ENCODE measurements around the gene PPARG. TPM values are rescaled to one million over a fixed set of nuclear protein-coding genes. Genes with fewer than 3 reads are reported as not detected.

PPARG gene
- total and polyA plus RNA-seq, 2 donors (not counting 3 experiments of a cell fraction or from before 2014, with no cell fraction given), result 0.15 to 1.3 TPM

DNA sequence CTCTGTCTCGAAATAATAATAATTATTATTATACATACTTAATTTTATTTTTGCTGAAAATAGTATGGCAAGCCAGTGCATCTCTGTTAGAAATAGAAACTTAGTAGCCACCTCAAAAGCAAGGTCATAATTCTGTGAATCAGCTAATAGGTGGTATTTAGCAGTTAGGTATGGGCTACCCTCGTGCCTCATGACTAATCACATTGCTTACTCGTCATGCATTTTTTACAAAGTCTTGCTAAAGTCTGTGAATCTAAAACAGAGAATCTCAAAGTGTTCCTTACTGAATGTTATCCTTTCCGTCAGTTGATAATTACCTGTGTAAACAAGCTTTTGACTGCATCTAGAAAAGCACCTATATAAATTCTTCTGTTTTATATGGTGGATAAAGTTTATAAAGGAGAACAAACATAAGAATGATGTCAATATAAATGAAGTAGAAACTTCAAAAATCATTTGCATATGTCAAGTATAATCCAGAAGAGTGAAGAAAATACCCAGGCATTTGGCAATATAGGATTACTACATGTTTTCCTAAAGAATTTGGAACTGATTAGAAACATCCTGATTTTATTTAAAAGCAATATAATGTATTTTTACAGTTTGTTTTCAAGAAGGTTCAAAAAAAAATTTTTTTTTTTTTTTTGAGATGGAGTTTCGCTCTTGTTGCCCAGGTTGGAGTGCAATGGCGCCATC, 6.2 kb downstream of the PPARG start:
- Histone ChIP-seq H4K20me1 (replicated peaks; ENCODE audit: control insufficient read depth, extremely low read depth, insufficient read depth, low read length) (no peaks in the 10 kb centered on the region), H3K4me3 (replicated peaks in 1 of 3; ENCODE audit: insufficient read depth in 1 of 3, low read depth in 1 of 3, low read length in 3 of 3) (no peak overlapping the region), H3K27me3 (ENCODE audit: control insufficient read depth in 2 of 2, insufficient read depth in 2 of 2, low read length in 2 of 2) (peaks cover 3 to 4% of the 10 kb centered on the region in 2 experiments), H3K4me2 (ENCODE audit: insufficient read depth, low read length) (no peak overlapping the region), H3K9me1 (replicated peaks; ENCODE audit: control insufficient read depth, extremely low read depth, insufficient read depth, low read length) (no peaks in the 10 kb centered on the region), H2AFZ (ENCODE audit: low read depth, low read length) (no peak overlapping the region), H3K27ac (ENCODE audit: insufficient read depth, low read depth, low read length) (no peak overlapping the region), H3K79me2 (ENCODE audit: control insufficient read depth, insufficient read depth, low read length) (no peaks in the 10 kb centered on the region), H3K9ac (replicated peaks; ENCODE audit: extremely low read depth, insufficient read depth, low read length) (no peak overlapping the region), H3K36me3 (ENCODE audit: control insufficient read depth in 2 of 2, extremely low read depth in 1 of 2, insufficient read depth in 2 of 2, low read length in 2 of 2) (no peaks in the 10 kb centered on the region), H3K4me1 (ENCODE audit: control insufficient read depth, extremely low read depth, insufficient read depth, low read length) (no peaks in the 10 kb centered on the region), H3K9me3 (replicated peaks; ENCODE audit: control insufficient read depth, insufficient read depth, low read length) (no peaks in the 10 kb centered on the region)
- ChIA-PET CTCF (interaction anchor here (1.2 to 1.5 kb wide), 3 partner anchors 157 to 425 kb away, joined by 3 read pairs; no protein-coding TSS in a partner anchor), POLR2A (no interaction called here)
- BruUV-seq (replicated peaks), result no TSS peak
- no peak for FAIRE-seq
- DNase-seq (ENCODE audit: low read depth, low spot score), result no peak
- intact Hi-C loops (cut with micrococcal nuclease), result loop anchor here (5.0 kb wide), 1 partner anchor 158 kb away; no protein-coding TSS in a partner anchor
- dilution Hi-C loops (cut with MboI; ENCODE audit: extremely low pct_ligation_motif_present, low sequenced_read_pairs), result no loop called here
- TF ChIP-seq, protein P1, sequence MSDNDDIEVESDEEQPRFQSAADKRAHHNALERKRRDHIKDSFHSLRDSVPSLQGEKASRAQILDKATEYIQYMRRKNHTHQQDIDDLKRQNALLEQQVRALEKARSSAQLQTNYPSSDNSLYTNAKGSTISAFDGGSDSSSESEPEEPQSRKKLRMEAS (IDR thresholded peaks at IDR 0.05; ENCODE audit: insufficient read depth, insufficient read length), result no peak
- no peak for TF ChIP-seq EZH2 (IDR thresholded peaks at IDR 0.05; ENCODE audit: borderline replicate concordance, low read depth, low read length, severe bottlenecking)
- no peak for TF ChIP-seq FOS (IDR thresholded peaks at IDR 0.05; ENCODE audit: borderline replicate concordance, insufficient read depth, low read length)
- TF ChIP-seq JUN (IDR thresholded peaks at IDR 0.05; ENCODE audit: borderline replicate concordance, insufficient read depth, insufficient read length, low read depth), result no peak
- no peak for TF ChIP-seq MYC (IDR thresholded peaks at IDR 0.05; ENCODE audit: low read depth, low read length)
- TF ChIP-seq GATA2 (IDR thresholded peaks at IDR 0.05; ENCODE audit: insufficient read depth, insufficient read length, low read depth, low read length), result no peak
- no peak for TF ChIP-seq POLR2AphosphoS5 (IDR thresholded peaks at IDR 0.05; ENCODE audit: insufficient read depth, low read depth, low read length)
- TF ChIP-seq, protein P2, sequence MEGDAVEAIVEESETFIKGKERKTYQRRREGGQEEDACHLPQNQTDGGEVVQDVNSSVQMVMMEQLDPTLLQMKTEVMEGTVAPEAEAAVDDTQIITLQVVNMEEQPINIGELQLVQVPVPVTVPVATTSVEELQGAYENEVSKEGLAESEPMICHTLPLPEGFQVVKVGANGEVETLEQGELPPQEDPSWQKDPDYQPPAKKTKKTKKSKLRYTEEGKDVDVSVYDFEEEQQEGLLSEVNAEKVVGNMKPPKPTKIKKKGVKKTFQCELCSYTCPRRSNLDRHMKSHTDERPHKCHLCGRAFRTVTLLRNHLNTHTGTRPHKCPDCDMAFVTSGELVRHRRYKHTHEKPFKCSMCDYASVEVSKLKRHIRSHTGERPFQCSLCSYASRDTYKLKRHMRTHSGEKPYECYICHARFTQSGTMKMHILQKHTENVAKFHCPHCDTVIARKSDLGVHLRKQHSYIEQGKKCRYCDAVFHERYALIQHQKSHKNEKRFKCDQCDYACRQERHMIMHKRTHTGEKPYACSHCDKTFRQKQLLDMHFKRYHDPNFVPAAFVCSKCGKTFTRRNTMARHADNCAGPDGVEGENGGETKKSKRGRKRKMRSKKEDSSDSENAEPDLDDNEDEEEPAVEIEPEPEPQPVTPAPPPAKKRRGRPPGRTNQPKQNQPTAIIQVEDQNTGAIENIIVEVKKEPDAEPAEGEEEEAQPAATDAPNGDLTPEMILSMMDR (IDR thresholded peaks at IDR 0.05; ENCODE audit: extremely low read depth in 1 of 2, insufficient read depth in 1 of 2, low read depth in 1 of 2, low read length in 2 of 2), result no peak
- TF ChIP-seq POLR2A (IDR thresholded peaks at IDR 0.05; ENCODE audit: low read depth, low read length), result no peak

Measured in endothelial cell of umbilical vein (primary cell).